SK-N-SH treated with all-trans-retinoic acid at 6 μM for 48 hours (cell line): Measurements from ENCODE around the gene RAB15.

ENCODE experiments used
- ARNTL ChIP-seq: fragments of 450-650 bp; formaldehyde crosslinking; IDR thresholded peaks from 2 replicates; pipeline ENCODE4 v1.5.0; 2020; ENCODE audit warnings: low read depth, mild to moderate bottlenecking, moderate library complexity, borderline replicate concordance
- BACH2 ChIP-seq: fragments of 250-450 bp; sonication (Bioruptor Pico); IDR thresholded peaks from 2 replicates; pipeline ENCODE4 v1.9.0; 2021; ENCODE audit warnings: mild to moderate bottlenecking, borderline replicate concordance
- CSDC2 ChIP-seq: fragments of 250-450 bp; sonication (Bioruptor Pico); IDR thresholded peaks from 2 replicates; pipeline ENCODE4 v1.5.0; 2020; ENCODE audit warnings: mild to moderate bottlenecking, moderate library complexity
- CSRNP3 ChIP-seq: fragments of 250-450 bp; sonication (Bioruptor Pico); IDR thresholded peaks from 2 replicates; pipeline ENCODE4 v1.5.1; 2021; ENCODE audit warnings: mild to moderate bottlenecking, moderate library complexity
- GLIS3 ChIP-seq: fragments of 250-450 bp; sonication (Bioruptor Pico); IDR thresholded peaks from 2 replicates; pipeline ENCODE4 v1.5.0; 2020; ENCODE audit warnings: mild to moderate bottlenecking, moderate library complexity
- ISL1 ChIP-seq: fragments of 250-450 bp; sonication (Bioruptor Pico); IDR thresholded peaks from 2 replicates; pipeline ENCODE4 v2.1.2; 2022; ENCODE audit warnings: mild to moderate bottlenecking, moderate library complexity
- PATZ1 ChIP-seq: fragments of 250-450 bp; sonication (Bioruptor Pico); IDR thresholded peaks from 2 replicates; pipeline ENCODE4 v1.8.0; 2020; ENCODE audit warnings: mild to moderate bottlenecking, moderate library complexity, borderline replicate concordance
- POU6F1 ChIP-seq: fragments of 250-450 bp; sonication (Bioruptor Pico); IDR thresholded peaks from 2 replicates; pipeline ENCODE4 v1.8.0; 2021; ENCODE audit warnings: low read depth, mild to moderate bottlenecking, moderate library complexity, borderline replicate concordance
- PPARA ChIP-seq: fragments of 250-450 bp; sonication (Bioruptor Pico); IDR thresholded peaks from 2 replicates; pipeline ENCODE4 v1.5.0; 2020; ENCODE audit warnings: mild to moderate bottlenecking, borderline replicate concordance
- SNAI2 ChIP-seq: fragments of 250-450 bp; sonication (Bioruptor Pico); IDR thresholded peaks from 2 replicates; pipeline ENCODE4 v1.5.0; 2020; ENCODE audit warnings: mild to moderate bottlenecking, moderate library complexity
- TOX ChIP-seq: fragments of 250-450 bp; sonication (Bioruptor Pico); IDR thresholded peaks from 2 replicates; pipeline ENCODE4 v1.8.0; 2021; ENCODE audit warnings: mild to moderate bottlenecking, moderate library complexity, borderline replicate concordance
- ZFP3 ChIP-seq: fragments of 250-450 bp; sonication (Bioruptor Pico); IDR thresholded peaks from 2 replicates; pipeline ENCODE4 v1.5.0; 2020; ENCODE audit warnings: mild to moderate bottlenecking, moderate library complexity
- ZFP30 ChIP-seq: fragments of 450-650 bp; formaldehyde crosslinking; IDR thresholded peaks from 2 replicates; pipeline ENCODE4 v1.5.0; 2022; ENCODE audit warnings: mild to moderate bottlenecking, moderate library complexity
- ZNF565 ChIP-seq: fragments of 450-650 bp; formaldehyde crosslinking; conservative IDR thresholded peaks from 2 replicates; pipeline ENCODE4 v1.5.0; 2020; ENCODE audit warnings: low read depth, mild to moderate bottlenecking, moderate library complexity

GRCh38 chr14:64906022-64906421 is 66.1 kb downstream of the RAB15 start:
- TF ChIP-seq ISL1 (CRISPR knock-in tag) (no peak), GLIS3 (CRISPR knock-in tag) (no peak), PPARA (CRISPR knock-in tag) (no peak), CSRNP3 (CRISPR knock-in tag) (no peak), POU6F1 (CRISPR knock-in tag) (no peak), ZFP30 (CRISPR knock-in tag) (no peak), PATZ1 (CRISPR knock-in tag) (no peak), ZNF565 (CRISPR knock-in tag) (no peak), ARNTL (no peak), ZFP3 (CRISPR knock-in tag) (no peak), SNAI2 (no peak), BACH2 (CRISPR knock-in tag) (no peak), CSDC2 (CRISPR knock-in tag) (no peak), TOX (CRISPR knock-in tag) (no peak)
